Calu3 (cell line): ENCODE measurements around the gene ZNF225. TPM values are rescaled to one million over a fixed set of nuclear protein-coding genes. Genes with fewer than 3 reads are reported as not detected.
A peak's percentile ranks its signal among the peaks of the same experiment; 100 is the strongest.
"Not testable (repeated sequence)": the region's sequence is repeated elsewhere in the genome, so short reads cannot be mapped to it uniquely, and the experiment has no call there.

ENCODE experiments used
- BruUV-seq: library from RNA; stranded (reverse); fragments of 400-500 nt; replicated peaks from 2 replicates; lab custom pipeline; 2021; lab: Mats Ljungman, UMichigan
- CTCF ChIA-PET: fragments of 300-600 bp; sonication (Branson Sonifier 250); formaldehyde crosslinking; loops from one replicate; lab custom pipeline; 2022; ENCODE audit warnings: antibody characterized with exemption; lab: Charles Lee
- DNase-seq: peaks from one replicate; pipeline ENCODE4 v3.0.0; 2022
- H3K27ac Mint-ChIP-seq: one replicate; pipeline ENCODE4 v1.8.0; 2022; ENCODE audit warnings: mixed read lengths; ENCODE audit not compliant: unreplicated experiment
- H3K27me3 Mint-ChIP-seq: one replicate; pipeline ENCODE4 v1.8.0; 2022; ENCODE audit warnings: mixed read lengths; ENCODE audit not compliant: unreplicated experiment
- H3K36me3 Mint-ChIP-seq: one replicate; pipeline ENCODE4 v1.8.0; 2022; ENCODE audit warnings: mild to moderate bottlenecking, moderate library complexity, mixed read lengths; ENCODE audit not compliant: insufficient read depth, unreplicated experiment
- H3K4me1 Mint-ChIP-seq: one replicate; pipeline ENCODE4 v1.8.0; 2022; ENCODE audit warnings: mild to moderate bottlenecking, low read depth, mixed read lengths; ENCODE audit not compliant: unreplicated experiment
- H3K4me3 Mint-ChIP-seq: one replicate; pipeline ENCODE4 v1.8.0; 2022; ENCODE audit warnings: mild to moderate bottlenecking, low read depth, moderate library complexity, mixed read lengths; ENCODE audit not compliant: unreplicated experiment
- H3K9me3 Mint-ChIP-seq: one replicate; pipeline ENCODE4 v1.8.0; 2022; ENCODE audit warnings: low read depth, mixed read lengths; ENCODE audit not compliant: unreplicated experiment
- intact Hi-C: fragments of 100-400 bp; cut with micrococcal nuclease; formaldehyde crosslinking; loops from one replicate; pipeline ENCODE4 v1.10.0; 2022; ENCODE audit not compliant: unreplicated experiment
- total RNA-seq: library from RNA; stranded (reverse); gene quantifications from 2 replicates; pipeline ENCODE4 v1.2.3, GENCODE V29; 2022
- TF ChIP-seq, protein P1 (sequence below): fragments of 200-600 bp; IDR thresholded peaks from one replicate; pipeline ENCODE4 v1.8.0; 2022; ENCODE audit warnings: antibody characterized with exemption; ENCODE audit not compliant: unreplicated experiment

Gene ZNF225
- total RNA-seq, 1 experiment from 2014 or later: 5.3 TPM

DNA sequence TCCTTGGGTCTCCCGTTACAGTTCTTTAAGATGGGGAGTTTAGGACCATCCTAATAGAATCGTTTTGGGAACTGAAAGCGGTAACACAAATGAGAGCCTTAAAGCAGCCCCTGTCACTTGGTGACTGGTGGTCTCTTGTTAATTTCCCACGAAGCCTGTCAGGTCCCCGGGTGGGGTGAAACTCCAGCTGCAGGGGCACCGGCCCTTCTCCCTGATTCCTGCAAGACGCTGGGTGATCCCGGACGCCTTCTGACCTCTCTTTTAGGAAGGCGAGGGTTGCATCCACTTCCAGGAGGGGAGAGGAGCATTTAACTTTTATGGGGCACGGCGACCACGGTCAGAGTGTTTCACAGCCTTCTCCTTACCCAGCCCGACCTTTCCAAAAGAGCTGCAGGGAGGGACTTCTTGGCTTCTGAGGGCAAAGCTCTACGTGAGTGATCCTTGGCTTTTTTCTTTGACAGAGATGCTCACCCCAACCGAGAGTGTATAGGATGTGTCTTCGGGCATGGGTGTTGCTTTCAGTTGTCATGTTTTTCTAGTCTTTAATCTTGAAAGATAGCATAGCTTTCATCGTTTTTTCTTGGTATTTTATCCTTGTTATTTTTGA, 688 bp downstream of the ZNF225 start:
- TF ChIP-seq, protein P1, sequence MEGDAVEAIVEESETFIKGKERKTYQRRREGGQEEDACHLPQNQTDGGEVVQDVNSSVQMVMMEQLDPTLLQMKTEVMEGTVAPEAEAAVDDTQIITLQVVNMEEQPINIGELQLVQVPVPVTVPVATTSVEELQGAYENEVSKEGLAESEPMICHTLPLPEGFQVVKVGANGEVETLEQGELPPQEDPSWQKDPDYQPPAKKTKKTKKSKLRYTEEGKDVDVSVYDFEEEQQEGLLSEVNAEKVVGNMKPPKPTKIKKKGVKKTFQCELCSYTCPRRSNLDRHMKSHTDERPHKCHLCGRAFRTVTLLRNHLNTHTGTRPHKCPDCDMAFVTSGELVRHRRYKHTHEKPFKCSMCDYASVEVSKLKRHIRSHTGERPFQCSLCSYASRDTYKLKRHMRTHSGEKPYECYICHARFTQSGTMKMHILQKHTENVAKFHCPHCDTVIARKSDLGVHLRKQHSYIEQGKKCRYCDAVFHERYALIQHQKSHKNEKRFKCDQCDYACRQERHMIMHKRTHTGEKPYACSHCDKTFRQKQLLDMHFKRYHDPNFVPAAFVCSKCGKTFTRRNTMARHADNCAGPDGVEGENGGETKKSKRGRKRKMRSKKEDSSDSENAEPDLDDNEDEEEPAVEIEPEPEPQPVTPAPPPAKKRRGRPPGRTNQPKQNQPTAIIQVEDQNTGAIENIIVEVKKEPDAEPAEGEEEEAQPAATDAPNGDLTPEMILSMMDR: no peak
- intact Hi-C loops: loop anchor here (5.0 kb wide), 1 partner anchor 93 kb away; no protein-coding TSS in a partner anchor
- H3K4me1 Mint-ChIP-seq: peaks cover 14% of the 10 kb centered on the region
- peaks cover 28% of the 10 kb centered on the region for H3K36me3 Mint-ChIP-seq
- DNase-seq: peak; percentile 3
- CTCF ChIA-PET: no interaction called here
- peaks cover 11% of the 10 kb centered on the region for H3K9me3 Mint-ChIP-seq
- TSS peak; percentile 42 for BruUV-seq
- no peak overlapping the region for H3K27ac Mint-ChIP-seq
- no peaks in the 10 kb centered on the region for H3K27me3 Mint-ChIP-seq
- H3K4me3 Mint-ChIP-seq: peak overlapping the region; percentile 97

DNA sequence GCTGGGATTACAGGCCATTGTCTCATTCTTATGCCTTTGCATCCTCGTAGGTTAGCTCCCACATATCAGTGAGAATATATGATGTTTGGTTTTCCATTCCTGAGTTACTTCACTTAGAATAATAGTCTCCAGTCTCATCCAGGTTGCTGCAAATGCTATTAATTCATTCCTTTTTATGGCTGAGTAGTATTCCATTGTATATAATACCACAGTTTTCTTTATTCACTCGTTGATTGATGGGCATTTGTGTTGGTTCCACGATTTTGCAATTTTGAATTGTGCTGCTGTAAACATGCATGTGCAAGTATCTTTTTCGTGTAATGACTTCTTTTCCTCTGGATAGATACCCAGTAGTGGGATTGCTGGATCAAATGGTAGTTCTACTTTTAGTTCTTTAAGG, 8.0 kb downstream of the ZNF225 start:
- H3K27me3 Mint-ChIP-seq, H3K27ac Mint-ChIP-seq, DNase-seq, intact Hi-C loops, CTCF ChIA-PET, H3K4me3 Mint-ChIP-seq, BruUV-seq, H3K4me1 Mint-ChIP-seq: not testable (repeated sequence)
- Mint-ChIP-seq H3K36me3 (peaks cover 15% of the 10 kb centered on the region), H3K9me3 (peaks cover 18% of the 10 kb centered on the region)

DNA sequence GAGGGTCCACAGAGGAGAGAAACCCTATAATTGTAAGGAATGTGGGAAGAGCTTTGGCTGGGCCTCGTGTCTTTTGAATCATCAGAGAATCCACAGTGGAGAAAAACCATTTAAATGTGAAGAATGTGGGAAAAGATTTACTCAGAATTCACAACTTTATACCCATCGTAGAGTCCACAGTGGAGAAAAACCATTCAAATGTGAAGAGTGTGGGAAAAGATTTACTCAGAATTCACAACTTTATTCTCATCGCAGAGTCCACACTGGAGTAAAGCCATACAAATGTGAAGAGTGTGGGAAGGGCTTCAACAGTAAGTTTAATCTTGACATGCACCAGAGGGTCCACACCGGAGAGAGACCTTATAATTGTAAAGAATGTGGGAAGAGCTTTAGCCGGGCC, 18.8 kb downstream of the ZNF225 start:
- Mint-ChIP-seq H3K4me1 (no peaks in the 10 kb centered on the region), H3K4me3 (no peak overlapping the region), H3K27me3 (no peaks in the 10 kb centered on the region), H3K36me3 (no peaks in the 10 kb centered on the region), H3K27ac (no peak overlapping the region), H3K9me3 (peaks cover 7% of the 10 kb centered on the region)
- no TSS peak for BruUV-seq
- DNase-seq: no peak
- TF ChIP-seq, protein P1: no peak
- CTCF ChIA-PET: no interaction called here
- intact Hi-C loops: no loop called here

DNA sequence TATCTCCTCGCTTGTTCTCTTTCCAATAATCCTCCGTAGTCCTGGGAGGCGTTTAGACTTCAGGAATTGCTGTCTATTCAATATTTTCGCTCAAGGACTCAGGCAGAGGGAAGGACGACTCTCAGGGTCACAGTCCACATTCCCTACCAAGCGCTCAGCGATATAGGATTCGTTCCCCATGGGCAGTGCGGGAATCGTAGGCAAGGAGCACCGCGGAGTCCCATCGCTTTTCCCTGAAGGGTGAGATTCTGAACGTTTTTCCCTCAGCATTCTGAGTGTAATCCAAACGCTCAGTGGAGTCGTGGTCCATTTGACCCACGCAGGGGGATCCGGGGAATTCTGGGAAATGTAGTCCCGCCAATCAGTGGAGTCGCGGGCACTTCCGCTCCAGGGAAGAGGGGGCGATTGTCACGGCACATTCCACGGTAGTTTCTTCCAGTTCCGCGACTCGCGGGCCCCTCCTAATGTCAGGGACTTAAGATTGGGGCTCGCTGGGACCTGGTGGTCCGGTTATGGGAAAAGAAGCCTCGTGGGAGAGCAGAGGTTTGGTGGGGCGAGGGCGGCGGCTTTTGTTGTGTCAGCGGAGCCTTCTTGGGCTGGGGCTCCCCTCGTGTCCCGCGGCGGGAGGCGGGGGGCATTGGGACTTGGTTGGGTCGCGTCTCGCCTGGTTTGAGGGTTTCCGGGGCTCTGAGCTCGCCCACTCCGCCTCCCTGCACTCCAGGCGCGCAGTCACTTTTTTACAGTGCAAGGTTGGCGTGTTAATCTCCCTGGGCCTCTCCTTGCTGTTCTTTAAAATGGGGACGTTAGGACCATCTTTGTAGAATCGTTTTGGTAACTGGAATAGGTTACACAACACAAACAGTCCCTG, 28.2 kb downstream of the ZNF225 start, which contains the start of gene ZNF234:
TSS of gene ZNF234 (plus strand) at position 364 of the 868 bp plus-strand sequence. CDS start 3,079 bp downstream, outside the sequence.
- CTCF ChIA-PET: interaction anchor here (1.4 kb wide), 1 partner anchor 23 kb away, joined by 4 read pairs; the partner anchor contains the start of gene ZNF226
- Mint-ChIP-seq H3K9me3 (peaks cover 2% of the 10 kb centered on the region), H3K4me3 (peak within 1 kb of the TSS; percentile 85), H3K27ac (peak within 1 kb of the TSS; percentile 51), H3K27me3 (no peaks in the 10 kb centered on the region), H3K36me3 (peaks cover 17% of the 10 kb centered on the region), H3K4me1 (peaks cover 7% of the 10 kb centered on the region)
- BruUV-seq: no TSS peak
- TF ChIP-seq, protein P1: no peak
- DNase-seq: peak; percentile 79
- intact Hi-C loops: no loop called here
